ENCODE data around the gene ARL15.

Gene ARL15

DNA sequence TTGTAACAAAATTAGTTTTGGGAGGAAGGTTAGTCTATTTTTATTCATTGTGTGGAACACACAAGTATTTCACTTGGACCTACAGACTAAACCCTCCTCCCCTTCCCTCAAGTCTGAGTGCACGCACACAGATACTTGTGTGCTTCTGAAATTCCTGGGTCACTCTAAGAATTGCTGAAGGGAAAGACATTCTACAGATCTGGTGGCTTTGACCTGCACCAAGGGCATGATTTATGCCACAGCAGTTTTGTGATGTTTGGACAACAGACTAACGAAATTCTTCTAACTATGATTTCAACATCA, 150.5 kb downstream of the ARL15 start:
- H3K4me3 ChIP-seq (ENCODE audit: control insufficient read depth, low read depth, low read length) = no peak overlapping the region
- DNase-seq (ENCODE audit: low read depth) = no peak
- no peak for TF ChIP-seq CTCF (conservative IDR thresholded peaks at IDR 0.05; ENCODE audit: control insufficient read depth, insufficient read depth, low read depth, low read length)

GRCh38 chr5:54159153-54159892, 151.1 kb downstream of the ARL15 start:
- peak; percentile 49 for DNase-seq (ENCODE audit: low read depth)
- no peak overlapping the region for H3K4me3 ChIP-seq (ENCODE audit: control insufficient read depth, low read depth, low read length)
- peak; percentile 3 for TF ChIP-seq CTCF (conservative IDR thresholded peaks at IDR 0.05; ENCODE audit: control insufficient read depth, insufficient read depth, low read depth, low read length)

DNA sequence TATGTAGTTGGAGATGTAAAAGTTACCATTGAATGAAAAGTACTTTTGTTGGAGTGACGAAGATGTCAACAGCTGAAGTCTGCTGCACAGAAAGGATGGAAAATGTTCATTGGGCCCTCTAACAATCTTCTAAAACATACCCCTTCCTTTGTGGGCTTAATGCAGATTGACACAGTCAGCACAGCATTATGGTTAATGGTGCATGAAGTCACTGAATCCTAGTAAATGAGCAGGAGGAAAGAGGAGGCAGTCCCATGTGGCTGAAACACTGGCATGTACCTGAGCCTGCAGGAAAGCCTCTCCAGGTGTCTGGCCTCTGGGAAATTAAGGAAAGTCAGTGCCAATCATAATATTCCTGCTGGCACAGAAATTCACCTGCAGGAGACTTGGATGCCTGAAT, 153.8 kb downstream of the ARL15 start:
- H3K4me3 ChIP-seq (ENCODE audit: control insufficient read depth, low read depth, low read length) = no peak overlapping the region
- DNase-seq (ENCODE audit: low read depth) = no peak
- TF ChIP-seq CTCF (conservative IDR thresholded peaks at IDR 0.05; ENCODE audit: control insufficient read depth, insufficient read depth, low read depth, low read length) = no peak

GRCh38 chr5:54150841-54151240, 159.5 kb downstream of the ARL15 start:
- H3K4me3 ChIP-seq (ENCODE audit: control insufficient read depth, low read depth, low read length) = no peak overlapping the region
- no peak for TF ChIP-seq CTCF (conservative IDR thresholded peaks at IDR 0.05; ENCODE audit: control insufficient read depth, insufficient read depth, low read depth, low read length)
- no peak for DNase-seq (ENCODE audit: low read depth)

DNA sequence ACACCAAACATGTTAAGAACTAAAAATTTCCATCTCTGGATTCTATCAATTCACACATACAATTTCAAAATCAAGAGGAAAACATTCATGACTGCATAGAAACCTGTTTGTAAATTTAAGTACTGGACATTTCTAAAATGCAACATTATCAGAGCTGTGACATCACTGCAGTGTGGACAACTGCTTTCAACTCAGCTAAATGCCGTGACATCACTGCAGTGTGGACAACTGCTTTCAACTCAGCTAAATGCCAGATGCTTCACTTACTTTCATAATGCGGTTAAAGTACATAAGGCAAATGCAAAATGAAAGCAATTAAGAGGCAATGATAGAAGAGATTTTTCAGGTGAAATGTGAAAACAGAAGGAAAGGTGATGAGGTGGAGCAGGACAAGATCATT, 161.5 kb downstream of the ARL15 start:
- no peak overlapping the region for H3K4me3 ChIP-seq (ENCODE audit: control insufficient read depth, low read depth, low read length)
- TF ChIP-seq CTCF (conservative IDR thresholded peaks at IDR 0.05; ENCODE audit: control insufficient read depth, insufficient read depth, low read depth, low read length) = no peak
- DNase-seq (ENCODE audit: low read depth) = peak; percentile 17

- H3K4me3 ChIP-seq (ENCODE audit: control insufficient read depth, low read depth, low read length) = no peak overlapping the region
- peak; percentile 39 for TF ChIP-seq CTCF (conservative IDR thresholded peaks at IDR 0.05; ENCODE audit: control insufficient read depth, insufficient read depth, low read depth, low read length)
- peak; percentile 46 for DNase-seq (ENCODE audit: low read depth)
Measured at GRCh38 chr5:54148067-54148845, 162.1 kb downstream of the ARL15 start.

All from fibroblast of mammary gland (primary cell).